HS-5 (cell line): ENCODE measurements around the gene GNA12.
A peak's percentile ranks its signal among the peaks of the same experiment; 100 is the strongest.

Experiments used
- DNase-seq: peaks from one replicate; pipeline ENCODE4 v3.0.0-alpha.2; 2012; ENCODE audit warnings: low read depth

GNA12 gene

GRCh38 chr7:2834748-2835441 lies 9.2 kb downstream of the GNA12 start:
- no peak for DNase-seq

- no peak for DNase-seq
Observed at GRCh38 chr7:2833083-2833910, 10.8 kb downstream of the GNA12 start.

- DNase-seq: no peak
Observed at GRCh38 chr7:2832461-2832860, 11.6 kb downstream of the GNA12 start.

- DNase-seq: no peak
Observed at GRCh38 chr7:2830609-2831376, 13.3 kb downstream of the GNA12 start.

GRCh38 chr7:2829040-2829439 lies 15.1 kb downstream of the GNA12 start:
- DNase-seq: no peak

DNA sequence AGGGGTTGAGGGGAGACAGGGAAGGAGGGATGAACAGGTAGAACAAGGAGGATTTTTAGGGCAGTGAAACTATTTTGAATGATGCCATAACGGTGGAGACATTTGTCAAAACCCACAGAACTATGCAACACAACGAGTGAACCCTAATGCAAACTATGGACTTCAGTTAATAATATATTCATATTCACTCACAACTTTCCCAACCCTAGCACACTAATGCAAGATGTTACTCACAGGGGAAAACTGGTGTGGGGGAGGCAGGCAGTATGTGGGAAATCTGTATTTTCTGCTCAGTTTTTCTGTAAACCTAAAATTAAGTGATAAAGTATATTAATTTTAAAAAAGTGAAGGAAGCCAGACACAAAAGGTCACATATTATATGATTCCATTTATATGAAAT lies 17.3 kb downstream of the GNA12 start:
- DNase-seq: no peak

- no peak for DNase-seq
Observed at GRCh38 chr7:2825559-2826227, 18.4 kb downstream of the GNA12 start.

DNA sequence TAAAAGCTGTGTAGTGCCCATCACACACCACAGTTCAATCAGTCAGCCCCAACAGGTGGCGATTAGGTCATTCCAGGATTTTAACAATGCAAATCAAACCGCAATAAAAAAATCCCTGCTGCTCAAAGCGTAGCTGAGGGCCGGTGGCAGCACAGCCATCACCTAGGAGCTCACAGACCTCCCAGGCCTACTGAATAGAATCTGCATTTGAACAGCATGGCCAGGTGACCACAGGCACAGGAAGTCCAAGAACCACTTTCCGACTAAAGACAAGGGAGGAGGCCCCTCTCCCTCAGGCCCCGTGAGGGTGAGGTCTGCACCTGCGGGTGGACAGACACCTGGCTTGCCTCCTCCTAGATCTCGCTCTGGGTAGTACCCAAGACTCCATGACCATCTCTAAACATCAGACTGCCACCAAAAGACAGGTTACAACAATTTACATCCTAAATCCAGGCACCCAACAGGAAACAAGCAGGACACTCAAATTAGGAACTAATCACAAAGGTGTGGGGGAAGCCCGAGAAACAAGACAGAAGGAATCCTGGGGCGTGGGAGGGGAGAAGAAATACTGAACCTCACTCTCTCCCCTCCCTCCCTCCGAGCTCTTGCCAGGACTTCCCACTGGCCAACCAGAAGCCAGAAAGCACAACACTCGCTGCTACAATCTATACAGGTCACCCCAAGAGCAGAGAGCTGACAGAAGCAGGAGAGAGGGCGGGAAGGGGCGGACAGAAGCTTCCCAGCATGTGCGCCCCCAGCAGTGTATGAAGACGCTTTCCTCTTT lies 19.2 kb downstream of the GNA12 start:
- no peak for DNase-seq

DNA sequence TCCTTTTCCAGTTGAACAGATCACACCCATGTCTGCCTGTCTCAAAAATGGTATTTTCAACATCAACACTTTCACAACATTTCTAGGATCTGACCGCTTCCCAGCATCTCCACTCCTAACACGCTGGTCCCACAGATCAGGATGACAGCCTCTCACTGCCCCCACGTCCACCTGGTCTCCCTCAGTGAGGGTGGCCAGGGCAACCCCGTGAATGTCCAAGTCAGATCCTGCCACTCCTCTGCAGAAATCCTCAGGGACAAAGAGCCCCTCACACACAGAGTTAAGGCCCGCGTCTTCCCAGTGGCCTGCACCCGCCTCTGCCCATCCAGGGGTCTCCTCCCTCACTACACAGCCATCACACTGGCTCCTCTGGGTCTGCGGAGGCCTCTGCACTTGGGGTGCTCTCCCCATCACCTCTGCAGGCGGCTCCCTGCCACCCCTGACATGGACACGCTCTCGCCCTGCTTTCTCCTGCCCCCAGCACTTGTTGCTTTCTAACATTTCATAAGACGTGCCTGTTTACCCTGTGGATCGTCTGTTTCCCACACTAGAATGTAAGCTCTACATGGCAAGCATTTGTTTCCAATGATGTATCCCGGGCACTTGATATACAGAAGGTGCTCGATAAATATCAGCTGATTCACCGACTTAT lies 20.0 kb downstream of the GNA12 start:
- no peak for DNase-seq

DNA sequence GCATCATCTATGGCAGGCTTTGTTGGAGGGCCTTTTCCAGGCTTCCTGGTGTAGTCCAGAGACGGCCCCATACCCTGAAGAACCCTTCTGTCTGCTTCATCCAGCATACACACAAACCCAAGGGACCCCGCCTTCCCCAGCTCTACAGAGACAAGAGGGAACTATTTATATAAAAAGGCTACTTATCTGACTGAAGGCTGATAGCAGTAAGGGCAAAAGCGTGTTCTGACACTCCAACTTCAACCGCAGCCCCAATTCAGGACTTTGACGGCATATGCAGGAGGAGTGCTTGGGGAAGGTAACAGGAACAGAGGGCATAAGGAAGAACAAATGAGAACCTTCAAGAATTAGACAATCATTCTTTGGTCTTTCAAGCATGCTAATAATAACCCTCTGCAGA lies 21.0 kb downstream of the GNA12 start:
- DNase-seq: no peak

DNA sequence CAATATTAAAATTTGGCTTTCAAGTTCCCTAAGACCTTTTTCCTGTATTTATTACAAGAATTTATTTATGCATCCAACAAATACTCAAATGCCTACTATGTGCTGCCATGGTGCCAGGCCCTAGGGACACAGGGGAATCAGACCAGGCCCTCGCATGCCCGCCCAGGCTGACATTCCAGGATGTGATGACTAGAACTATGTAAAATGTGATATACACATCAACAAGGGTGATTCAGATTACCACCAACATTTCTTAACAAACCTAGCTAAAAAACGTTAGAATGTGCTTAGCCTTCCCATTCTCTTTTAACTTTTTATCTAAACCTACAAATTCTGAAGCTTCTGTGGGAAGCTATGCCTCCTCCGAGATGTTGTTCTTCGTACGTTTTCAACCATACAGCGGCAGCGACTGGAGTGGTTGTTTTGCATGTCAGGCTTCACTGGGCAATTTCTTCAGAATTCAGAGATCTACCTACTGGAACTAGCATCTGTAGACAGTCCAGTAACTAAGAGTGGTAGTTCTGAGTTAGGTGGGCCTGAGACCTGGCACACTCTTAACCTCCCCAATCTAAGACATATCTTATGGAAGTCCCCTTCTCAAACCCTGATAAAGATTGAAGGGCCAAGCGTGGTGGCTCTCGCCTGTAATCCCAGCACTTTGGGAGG lies 22.1 kb downstream of the GNA12 start:
- peak; percentile 94 for DNase-seq

DNA sequence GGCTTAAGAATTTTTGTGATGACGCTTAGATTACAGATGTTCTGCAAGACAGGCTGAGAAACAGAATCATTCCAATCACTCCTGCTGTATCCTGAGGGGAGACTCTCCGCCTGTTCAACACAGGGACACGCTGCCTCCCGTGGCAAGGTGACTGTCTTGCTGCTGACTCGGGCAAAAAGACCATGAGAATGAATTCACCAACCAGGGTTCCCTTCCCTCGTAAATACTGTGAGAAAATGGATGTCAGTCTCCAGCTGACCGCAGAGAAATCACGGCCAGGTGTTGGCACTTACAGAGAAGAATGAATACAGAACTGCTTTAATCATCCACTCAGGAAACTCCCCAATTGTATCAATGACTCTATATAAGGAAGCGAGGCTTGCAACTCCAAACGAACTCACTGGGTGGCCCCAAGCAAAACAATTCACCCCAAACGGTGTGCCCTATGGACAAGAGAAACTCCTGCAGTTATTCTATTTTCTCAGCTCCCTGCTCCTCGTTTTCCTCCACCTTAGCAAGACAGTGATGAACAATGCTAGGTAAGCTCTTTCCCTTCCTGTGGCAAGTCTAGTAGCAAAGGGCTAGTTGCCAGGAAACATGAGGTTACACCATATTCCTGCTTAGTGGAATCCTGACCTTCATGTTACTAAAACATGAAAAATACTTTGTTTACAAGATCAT lies 22.8 kb downstream of the GNA12 start:
- DNase-seq: peak; percentile 87

DNA sequence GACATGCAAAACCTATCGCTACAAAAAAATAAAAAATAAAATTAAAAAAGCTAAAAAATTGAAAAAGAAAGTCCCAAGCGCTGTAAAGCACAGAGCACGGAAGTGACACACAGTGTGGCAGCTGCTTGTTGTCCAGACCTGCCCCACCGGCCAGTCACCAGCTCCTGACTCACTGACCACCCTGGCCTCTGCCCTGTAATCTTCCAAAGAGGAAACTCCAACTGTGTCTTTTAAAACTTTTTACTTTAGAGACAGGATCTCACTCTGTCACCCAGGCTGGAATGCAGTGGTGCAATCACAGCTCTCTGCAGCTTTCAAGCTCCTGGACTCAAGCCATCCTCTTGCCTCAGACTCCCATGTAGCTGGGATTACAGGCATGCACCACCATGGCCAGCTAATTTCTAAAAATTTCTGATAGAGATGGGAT lies 23.6 kb downstream of the GNA12 start:
- peak; percentile 97 for DNase-seq

DNA sequence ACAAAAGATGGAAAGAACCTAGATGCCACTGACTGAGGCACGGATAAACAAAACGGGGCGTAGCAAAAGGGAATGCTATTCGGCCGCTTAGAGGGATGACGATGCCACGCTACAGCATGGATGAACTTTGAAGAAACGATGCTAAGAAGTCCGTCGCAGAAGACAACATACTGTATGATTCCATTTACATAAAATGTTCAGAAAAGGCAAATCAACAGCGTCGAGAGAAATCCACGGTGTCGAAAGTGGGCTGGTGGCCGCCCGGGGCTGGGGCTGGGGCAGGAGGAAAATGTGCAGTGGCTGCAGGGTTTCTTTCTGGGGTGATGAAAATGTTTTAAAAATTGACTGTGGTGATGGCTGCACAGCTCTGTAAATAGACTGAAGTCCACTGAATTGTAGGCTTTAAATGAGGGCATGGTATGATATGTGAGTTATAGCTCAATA lies 24.1 kb downstream of the GNA12 start:
- DNase-seq: no peak

GRCh38 chr7:2819161-2819953 lies 24.8 kb downstream of the GNA12 start:
- DNase-seq: no peak

GRCh38 chr7:2818653-2819052 lies 25.5 kb downstream of the GNA12 start:
- no peak for DNase-seq

- no peak for DNase-seq
Observed at GRCh38 chr7:2818121-2818520, 26.0 kb downstream of the GNA12 start.

GRCh38 chr7:2817456-2817855 lies 26.7 kb downstream of the GNA12 start:
- DNase-seq: no peak

DNA sequence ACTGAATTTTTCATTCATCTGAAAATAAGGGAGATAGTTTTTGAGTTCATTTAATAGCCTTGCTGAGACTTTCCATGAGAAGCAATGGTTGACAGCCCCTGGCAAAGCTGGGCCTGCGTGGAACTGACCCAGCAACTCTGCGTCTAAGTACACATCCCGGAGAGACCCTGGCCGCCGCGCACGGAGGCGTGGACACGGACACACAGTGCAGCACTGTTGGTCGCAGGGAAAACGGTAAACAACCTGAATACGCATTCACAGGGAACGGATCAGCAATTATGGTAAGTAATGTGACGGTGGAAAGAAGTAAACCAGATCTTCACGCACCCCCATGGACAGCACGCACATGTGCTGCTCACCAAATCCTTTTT lies 28.2 kb downstream of the GNA12 start:
- DNase-seq: no peak
